AG09319 (cell line): ENCODE measurements around the gene GPR21.

Experiments used
- DNase-seq: peaks from one replicate; pipeline ENCODE4 v3.0.0-alpha.2; 2010; ENCODE audit warnings: low read depth; ENCODE audit errors: extremely low read depth
- TF ChIP-seq, protein P1 (sequence below): IDR thresholded peaks from 2 replicates; pipeline ENCODE4 v1.5.1; 2011; ENCODE audit warnings: low read depth, mild to moderate bottlenecking, inconsistent platforms, low read length, moderate library complexity

The GPR21 gene

GRCh38 chr9:123011878-123012528, 21.5 kb upstream of the GPR21 start:
- TF ChIP-seq, protein P1, sequence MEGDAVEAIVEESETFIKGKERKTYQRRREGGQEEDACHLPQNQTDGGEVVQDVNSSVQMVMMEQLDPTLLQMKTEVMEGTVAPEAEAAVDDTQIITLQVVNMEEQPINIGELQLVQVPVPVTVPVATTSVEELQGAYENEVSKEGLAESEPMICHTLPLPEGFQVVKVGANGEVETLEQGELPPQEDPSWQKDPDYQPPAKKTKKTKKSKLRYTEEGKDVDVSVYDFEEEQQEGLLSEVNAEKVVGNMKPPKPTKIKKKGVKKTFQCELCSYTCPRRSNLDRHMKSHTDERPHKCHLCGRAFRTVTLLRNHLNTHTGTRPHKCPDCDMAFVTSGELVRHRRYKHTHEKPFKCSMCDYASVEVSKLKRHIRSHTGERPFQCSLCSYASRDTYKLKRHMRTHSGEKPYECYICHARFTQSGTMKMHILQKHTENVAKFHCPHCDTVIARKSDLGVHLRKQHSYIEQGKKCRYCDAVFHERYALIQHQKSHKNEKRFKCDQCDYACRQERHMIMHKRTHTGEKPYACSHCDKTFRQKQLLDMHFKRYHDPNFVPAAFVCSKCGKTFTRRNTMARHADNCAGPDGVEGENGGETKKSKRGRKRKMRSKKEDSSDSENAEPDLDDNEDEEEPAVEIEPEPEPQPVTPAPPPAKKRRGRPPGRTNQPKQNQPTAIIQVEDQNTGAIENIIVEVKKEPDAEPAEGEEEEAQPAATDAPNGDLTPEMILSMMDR: no peak
- no peak for DNase-seq

GRCh38 chr9:123016631-123017030, 16.8 kb upstream of the GPR21 start:
- DNase-seq: no peak
- TF ChIP-seq, protein P1: no peak

DNA sequence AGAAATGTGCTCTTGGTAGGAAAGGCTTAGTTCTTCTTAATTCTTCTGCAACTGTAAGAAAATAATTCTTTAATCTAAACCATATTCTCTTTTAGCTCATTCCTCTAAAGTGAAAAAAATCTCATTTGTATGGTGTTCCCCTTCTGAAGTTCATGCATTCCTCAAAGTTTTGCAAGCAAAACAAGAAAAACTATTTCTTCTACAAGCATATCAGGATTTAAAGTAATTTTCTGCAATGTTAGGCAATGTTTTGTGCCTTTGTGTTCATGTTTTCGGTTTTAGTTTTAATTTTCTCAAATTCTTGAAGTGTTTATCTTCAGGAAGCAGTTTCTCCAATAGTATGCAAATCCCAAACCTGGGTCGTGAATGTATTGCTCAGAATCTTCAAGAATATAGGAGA, 12.7 kb upstream of the GPR21 start:
- TF ChIP-seq, protein P1: no peak
- DNase-seq: no peak

DNA sequence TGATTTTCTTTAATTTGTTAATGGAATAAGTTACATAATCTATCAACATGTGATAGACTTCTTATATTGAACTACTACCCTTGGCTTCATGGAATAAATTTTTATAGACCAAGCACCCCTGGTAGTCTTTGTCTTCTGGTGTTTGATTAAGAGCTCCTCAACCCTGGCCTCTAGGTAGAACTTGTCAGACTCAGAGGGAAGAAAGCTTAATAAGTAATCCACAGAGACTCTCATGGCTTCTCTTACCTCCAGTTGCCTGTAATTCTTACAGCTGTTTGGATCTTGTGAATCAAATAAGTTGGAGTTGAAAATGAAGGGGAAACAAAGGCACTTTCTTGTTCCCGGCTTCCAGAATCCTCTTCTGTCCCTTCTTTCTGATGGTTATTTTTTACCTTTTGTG, 7.0 kb upstream of the GPR21 start:
- TF ChIP-seq, protein P1: no peak
- DNase-seq: no peak

DNA sequence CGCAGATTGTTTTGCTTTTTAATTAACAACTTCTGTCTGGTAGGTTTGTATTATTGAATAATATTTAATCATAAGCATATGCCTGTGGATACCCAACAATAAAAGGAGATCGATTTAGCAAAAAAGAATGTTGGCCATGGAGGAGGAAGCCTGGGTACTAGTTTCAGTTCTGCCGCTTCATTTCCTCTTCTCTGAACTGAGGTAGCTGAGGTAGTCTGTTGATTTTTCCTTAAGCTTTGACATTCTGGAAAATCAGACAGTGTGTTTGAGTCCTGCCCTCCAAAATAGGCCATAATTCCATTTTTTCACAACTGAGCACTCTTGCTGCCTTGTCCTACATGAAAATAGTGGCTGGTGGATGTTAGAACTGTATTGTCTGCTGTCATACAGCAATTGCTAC, 6.0 kb upstream of the GPR21 start:
- TF ChIP-seq, protein P1: no peak
- DNase-seq: no peak

DNA sequence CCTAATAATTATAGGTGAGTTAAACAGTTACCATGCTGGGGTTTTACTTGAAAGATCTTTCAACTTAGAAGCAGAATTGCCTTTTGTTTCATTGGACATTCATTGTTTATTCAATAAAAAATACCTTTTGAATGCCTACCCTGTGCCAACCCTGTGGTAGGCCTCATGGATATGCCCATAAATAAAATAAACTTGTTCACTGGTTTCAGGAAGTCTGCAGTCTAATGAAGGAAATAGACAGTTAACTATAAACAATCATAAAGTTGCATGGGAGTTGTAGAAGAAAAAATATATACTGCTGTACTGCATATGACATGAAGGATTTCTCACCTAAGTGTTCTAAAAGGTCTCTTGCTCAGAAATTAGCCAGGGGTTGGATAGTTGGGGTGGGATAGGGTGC, 5.3 kb upstream of the GPR21 start:
- TF ChIP-seq, protein P1: no peak
- DNase-seq: no peak

DNA sequence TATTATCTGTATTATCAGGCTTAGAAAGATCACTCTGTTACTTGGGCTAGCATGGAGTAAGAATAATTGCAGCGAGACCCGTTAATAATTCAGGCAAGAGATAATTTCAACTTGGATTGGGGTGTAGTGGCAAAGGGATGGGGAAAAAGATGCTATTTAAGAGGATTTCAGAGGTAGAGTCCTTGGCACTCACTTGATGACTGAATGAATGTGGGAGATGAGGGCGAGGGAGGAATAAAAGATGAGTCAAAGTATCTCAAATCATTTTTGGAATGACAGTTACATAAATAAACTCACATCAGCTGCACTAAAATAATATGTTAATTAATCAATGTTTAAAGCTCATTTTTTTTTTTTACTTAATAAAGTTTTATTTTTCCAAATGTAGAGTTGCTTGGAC, 4.5 kb upstream of the GPR21 start:
- TF ChIP-seq, protein P1: no peak
- no peak for DNase-seq
